Muscle of back (tissue), 11 donors: Measurements from ENCODE around the gene RPTOR. TPM values are rescaled to one million over a fixed set of nuclear protein-coding genes. Genes with fewer than 3 reads are reported as not detected.

ENCODE experiments used
- DNase-seq, 3 donors: peaks; one replicate each; pipeline versions ENCODE4 v3.0.0 to v3.0.0-alpha.2; 2013
- polyA plus RNA-seq, 10 donors: library from polyadenylated mRNA; unstranded; fragments of 120-200 nt; gene quantifications; one replicate each; pipeline ENCODE4 v1.2.1, GENCODE V29; 2013; ENCODE audit not compliant: insufficient read length in 10 of 10

RPTOR gene
- polyA plus RNA-seq, 10 donors, result 18.8 to 24.3 (median 21.2) TPM

DNA sequence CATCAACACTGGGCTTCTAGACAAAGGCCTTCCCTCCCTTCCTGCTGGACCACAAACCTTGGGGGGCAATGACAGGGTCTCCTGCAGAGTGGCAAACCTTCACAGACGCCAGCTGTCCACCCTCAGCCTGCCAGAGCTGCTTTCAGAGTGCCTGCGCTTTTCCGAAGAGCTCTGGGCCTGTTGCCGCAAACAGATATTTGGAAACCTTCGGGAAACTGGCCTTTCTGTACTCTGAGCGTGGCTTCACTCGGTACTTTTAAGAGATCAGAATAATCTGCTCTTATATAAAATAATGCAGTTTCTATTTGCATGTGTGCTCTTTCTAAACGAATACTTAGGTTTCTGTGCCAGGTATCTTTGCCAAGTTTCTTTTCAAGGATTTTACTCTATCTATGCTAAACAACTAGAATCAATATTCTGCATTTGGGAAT lies 294.9 kb downstream of the RPTOR start:
- DNase-seq, result peak in 2 of 3 donors; percentile 38 to 72

DNA sequence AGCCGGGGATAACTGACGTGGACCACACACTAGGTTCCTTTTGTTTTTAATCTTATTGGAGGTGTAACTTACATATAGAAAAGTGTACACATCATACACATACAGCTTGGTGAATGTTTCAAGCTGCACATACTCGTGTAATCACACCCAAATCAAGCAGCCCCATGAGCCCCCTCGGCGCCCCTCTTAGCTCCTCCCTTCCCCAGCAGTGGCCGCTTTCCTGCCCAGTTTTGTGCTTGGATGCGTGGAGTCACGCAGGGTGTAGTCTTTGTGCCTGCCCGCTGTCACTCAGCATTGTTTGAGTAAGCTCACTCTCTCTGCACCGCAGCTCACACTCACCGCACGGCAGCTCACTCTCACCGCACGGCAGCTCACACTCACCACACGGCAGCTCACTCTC lies 295.3 kb downstream of the RPTOR start:
- DNase-seq, result no peak

DNA sequence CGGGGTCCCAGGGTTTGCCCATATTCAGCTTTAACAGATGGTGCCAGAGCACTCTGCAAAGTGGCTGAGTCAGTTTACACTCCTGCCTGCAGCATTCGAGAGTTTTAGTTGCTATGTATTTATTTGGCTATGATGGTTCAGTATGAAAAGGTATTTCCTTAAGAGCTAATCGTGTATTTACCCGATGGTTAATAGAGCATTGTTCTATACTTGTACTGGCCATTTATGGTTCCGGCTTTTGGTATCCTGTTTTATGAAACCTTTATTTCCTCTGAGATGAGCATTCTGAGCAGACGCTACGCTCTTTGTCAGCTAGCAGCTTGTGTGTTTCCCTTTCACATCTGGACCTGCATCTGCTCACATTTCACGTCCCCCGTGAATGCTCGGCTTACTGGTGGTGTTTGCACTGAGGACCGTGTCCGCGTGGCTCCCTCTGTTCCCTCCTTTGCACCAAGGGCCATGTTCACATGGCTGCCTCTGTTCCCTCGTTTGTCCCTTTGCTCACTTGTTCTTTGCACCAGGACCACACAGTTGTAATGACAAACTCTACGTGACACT lies 297.9 kb downstream of the RPTOR start:
- DNase-seq, result peak in 1 of 3 donors; percentile 60

DNA sequence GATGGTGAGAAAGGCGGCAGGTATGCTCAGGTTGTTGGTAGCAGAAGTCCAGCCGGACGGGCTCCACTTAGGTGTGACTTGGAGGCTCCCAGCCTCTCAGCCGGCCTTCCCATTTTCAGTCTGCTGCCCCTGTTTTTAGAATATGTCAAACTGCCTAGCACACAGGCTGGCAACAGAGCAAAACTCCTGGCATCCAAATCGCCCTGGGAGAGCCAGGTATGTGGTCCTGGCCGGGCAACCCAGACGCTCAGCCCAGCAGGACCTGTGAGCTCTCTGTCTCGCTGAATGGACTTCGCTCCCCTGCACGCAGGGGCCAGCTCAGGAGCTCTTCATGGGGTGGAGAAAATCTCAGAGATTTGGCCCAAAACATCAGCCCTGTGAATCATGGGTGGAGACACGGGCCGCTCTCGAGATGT lies 299.1 kb downstream of the RPTOR start:
- no peak for DNase-seq

DNA sequence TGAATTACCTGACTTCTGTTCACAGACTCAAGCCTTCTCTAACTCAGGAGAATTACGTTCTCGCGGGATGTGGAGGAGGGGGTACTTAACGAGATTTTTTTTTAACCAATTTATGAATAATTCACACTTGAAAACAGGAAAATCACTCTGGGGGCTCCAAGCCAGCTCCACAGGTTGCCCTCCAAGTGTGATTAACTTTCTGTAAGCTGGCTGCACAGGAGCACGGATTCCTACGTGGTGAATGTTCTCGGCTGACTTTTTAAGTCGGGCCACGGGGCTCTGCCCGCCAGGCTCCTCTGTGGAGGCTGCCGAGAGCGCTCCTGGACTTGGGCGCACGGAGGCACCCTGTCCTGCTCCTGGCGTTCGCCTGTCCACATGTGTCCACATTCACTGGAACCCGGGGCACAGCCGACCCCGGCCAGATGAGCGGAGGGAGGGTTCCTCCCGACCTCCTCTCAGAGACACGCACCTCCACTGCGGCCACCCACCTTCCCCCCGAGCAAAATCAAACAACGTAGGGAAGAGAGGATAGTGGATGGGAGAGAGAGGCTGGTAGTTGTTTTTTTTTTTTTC lies 299.9 kb downstream of the RPTOR start:
- no peak for DNase-seq

DNA sequence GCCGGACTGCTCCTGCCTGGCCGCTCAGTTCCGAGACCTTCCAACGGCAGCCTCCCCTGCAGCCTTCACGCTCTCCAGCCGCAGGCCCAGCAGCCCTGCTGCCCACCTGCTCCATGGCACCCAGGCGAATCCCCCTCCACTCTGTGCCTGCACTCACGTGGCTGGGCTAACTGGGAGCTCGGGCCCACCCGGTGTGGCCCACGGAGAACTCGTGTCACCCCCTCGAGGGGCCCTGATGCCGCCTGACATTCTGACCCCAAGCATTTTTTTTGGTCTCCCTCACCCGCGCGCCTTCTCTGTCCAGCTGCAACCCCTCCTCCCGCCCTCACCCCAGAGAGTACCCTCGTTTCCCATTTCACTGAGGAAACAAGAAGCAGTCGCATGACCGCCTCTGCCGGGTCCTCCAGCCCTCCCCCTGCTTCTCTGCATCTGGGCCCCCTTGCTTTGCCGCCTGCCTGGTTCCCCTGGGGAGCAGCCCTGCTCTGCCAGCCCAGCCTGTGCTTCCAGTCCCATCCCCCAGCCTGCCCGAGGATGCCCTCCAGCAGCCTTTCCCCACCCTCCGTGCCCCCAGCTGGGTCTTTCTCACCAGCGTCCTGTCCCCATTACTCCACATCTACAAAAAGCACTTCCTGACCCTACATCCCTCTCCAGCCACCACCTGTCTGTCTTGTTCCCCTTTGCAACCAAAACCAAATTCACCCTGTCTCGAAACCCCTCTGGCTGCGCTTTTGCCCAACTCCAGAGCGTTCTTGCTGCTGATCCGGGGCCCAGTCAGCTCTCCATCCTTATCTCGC lies 300.6 kb downstream of the RPTOR start:
- no peak for DNase-seq

DNA sequence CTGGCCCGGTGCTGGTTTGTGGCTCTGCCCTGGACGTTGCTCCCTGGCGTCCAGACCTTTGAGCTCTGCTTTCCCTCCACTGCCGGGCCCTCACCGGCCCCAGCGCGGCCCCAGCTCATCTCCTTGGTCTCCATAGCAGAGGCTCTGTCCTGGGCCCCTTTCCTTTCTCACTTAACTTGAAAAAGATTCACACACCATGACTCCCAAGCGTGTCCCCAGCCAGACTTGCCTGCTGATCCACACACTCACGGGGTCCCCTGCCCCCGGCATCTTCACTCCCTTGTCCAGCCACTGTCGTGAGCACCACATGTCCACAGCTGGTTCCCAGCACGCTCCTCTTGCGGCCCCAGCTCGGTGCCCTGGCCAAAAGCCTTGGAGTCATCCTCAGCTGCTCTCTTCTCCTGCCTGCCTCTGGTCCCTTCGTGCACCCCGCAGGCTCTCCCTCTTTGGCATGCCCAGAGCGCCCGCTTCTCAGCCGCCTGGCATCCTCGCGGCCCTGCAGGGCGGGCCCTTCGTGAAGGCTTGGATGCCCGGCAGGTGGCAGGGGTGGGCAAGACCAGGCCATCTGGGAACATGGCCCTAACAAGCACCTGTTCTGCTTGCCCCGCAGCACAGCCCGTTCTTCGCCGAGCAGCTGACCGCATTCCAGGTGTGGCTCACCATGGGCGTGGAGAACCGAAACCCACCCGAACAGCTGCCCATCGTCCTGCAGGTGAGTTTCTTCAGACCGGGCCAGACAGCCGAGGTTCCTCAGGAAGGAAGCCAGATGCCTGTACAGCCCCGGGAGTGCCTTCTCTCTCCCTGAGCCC lies 301.4 kb downstream of the RPTOR start:
- peak in 1 of 3 donors; percentile 53 for DNase-seq

DNA sequence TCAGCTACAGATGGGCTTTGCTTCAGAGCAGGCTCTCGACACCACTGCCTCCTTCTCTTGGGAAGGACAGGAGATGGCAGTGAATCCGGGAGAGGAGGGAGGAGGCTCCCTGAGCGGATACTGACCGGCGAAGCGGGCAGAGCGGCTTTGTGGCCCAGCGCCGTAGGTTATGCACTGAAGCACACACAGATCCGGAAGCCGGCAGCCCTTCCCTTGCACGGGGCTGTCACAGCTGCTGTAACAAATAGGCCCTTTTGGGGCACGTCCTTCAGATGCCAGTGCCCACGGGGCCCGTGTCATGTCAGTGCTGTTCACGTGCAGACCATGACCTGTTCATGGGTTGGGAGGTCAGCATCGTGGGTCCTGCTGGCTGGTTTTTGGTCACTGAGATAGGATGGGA lies 302.3 kb downstream of the RPTOR start:
- DNase-seq, result no peak

DNA sequence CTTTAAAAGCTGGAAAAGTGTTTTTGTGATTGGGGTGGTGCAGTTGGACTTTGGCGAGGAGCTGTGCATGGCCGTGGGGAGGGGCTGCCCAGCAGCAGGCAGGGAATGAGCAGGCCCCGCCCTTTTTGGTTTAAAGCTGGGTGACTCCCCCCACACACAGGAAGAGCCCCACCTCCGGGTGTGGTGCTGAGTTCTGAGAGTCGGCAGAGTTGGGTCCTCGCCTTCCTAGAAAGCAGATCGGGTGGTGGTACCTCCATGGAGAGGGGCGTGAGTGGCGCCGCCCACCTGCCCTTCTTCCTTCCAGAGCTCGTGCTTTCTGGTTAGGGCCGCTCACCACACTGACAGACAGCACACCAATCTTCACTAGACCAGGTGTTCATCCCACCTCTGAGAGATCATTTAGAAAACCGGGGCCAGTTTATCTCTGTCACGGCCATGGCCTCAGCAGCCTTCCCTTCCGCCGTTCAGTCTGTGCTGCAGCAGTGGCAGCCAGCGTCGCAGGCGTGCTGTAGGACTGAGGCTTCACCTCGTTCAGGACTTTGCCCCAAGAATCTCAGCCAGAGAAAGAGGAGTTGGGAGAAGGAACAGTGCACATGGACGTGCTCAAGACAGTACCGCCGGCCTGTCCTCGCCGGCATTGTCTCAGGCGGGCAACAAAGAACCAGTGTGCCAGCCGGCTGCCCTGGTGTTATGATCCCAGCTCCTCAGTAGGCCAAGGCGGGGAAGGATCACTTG lies 303.0 kb downstream of the RPTOR start:
- no peak for DNase-seq

DNA sequence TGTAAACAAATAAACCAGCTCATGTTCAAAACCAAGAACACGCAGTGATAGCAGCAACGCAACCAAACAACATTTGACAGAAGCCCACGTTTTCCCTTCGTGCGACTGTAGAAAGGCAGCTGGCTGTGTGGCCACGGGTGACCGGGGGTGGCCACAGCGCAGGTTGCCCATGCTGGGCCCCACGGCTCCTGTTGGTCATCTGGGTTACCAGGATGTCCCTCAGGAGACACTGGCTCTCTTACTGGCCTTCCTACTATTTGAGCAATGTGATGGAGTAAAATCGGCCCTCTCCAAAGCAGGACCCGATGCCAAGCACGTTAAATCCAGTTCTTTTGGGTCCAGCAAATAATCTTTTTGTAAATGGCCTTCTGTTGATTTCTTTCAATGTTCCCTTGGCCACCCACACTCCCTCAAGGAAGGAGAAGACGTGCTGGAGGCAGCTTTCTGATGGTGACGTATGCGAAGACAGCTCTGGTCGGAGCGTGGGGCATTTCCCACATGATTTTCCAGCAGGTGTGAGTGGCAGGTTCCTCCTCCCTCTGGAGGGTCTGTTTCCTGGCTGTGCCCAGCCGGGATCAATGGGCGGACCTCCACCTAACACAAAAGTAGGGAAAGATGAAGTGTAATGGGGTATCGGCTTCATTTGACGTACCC lies 303.9 kb downstream of the RPTOR start:
- DNase-seq, result no peak

DNA sequence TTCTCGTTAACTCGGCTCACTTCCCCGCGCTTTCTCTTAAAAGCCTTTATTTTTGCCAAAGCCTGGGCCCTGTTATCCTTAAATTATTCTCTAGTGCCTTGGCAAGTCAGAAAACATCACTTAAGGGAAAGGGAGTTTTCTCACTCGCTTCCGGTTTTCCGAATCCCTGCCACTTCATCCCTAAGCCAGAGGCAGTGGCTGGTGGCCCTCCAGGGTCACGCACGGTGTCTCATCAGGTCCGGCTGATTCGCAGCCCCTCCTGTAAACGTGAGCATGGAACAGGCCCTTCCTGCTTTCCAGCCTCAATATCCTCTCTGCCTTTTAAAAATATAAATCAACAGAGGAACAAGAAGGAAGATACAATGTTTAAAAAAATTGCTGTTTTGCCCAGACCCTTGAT lies 304.5 kb downstream of the RPTOR start:
- no peak for DNase-seq

DNA sequence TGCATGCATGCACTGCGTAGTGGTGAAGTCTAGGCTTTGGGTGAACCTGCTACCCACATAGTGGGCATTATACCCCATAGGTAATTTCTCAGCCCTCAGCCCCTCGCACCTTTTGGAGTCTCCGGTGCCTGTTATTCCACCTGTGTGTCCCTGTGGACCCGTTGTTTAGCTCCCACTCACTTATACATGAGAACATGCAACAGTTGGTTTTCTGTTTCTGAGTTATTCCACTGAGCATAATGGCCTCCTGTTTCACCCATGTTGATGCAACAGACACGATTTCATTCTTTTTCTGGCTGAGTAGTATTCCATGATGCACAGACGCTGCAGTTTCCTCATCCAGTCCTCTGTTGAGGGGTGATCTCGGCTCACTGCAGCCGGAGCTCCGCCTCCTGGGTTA lies 305.5 kb downstream of the RPTOR start:
- DNase-seq, result no peak

DNA sequence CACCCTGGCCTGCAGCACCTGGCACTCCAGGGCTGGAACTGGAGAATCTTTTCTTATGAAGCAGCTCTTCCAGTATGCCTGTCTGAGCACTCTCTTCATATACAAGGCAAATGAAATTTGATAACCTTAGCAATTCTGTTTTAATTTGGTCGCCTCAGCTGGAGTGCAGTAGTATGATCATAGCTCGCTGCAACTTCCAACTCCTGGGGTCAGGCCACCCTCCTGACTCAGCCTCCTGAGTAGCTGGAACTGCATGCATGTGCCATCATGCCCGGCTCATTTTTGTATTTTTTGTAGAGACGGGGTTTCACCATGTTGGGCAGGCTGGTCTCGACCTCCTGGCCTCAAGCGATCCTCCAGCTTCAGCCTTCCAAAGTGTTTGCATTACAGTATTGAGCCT lies 306.2 kb downstream of the RPTOR start:
- no peak for DNase-seq

DNA sequence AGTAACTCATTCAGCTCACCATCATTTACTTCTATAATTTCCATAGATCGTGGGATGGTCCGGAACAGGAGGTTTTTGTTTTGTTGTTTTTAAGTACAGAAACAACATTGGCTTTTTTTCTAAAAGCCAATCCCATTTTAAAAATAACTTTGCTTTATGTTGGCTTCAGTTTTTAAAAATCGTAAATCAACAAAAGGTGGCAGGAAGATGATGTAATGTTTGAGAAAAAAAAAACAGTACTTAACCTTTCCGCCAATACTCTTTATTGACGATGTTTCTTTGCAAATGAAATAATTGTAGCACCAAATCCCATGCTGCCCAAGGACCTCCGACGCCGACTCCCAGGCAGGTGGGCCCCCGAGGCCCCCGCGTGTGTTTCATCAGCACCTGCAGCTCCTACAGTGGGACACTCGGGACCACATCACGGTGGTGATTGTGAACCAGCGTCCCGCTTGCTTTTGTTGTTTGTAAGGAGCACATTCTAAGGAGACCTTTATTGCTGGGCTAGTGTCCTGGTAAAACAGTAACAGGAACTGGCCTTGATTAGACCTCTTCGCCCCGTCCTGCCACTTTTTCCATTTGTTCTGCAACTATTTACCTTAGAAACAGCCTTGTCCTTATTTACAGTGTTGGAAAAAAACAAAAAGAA lies 306.8 kb downstream of the RPTOR start:
- DNase-seq, result no peak

DNA sequence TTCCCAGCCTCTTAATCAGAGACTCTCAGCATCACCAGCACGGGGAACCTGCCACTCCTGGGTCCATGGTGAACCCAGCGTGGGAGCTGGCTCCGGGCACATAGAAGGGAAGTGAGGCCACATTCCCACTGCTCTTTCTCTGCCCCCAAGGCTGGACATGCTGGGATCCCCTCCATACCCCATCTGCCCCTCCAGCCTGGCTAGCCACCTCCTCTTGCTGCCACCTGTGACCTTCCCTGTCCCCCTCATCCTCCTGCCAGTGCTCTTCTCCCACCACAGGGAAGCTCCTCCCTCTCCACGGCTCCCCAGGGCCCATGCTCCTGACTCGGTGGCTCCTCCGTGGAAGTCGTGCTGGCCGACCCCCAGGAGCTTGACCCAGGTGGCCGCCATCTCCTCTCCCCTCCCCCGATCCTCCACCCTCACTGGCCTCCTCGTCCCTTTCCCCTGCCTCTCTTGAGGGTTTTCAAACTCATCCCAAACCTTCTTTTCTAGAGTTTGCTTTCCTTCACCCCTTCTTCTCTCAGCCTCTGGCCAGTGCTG lies 307.9 kb downstream of the RPTOR start:
- no peak for DNase-seq

DNA sequence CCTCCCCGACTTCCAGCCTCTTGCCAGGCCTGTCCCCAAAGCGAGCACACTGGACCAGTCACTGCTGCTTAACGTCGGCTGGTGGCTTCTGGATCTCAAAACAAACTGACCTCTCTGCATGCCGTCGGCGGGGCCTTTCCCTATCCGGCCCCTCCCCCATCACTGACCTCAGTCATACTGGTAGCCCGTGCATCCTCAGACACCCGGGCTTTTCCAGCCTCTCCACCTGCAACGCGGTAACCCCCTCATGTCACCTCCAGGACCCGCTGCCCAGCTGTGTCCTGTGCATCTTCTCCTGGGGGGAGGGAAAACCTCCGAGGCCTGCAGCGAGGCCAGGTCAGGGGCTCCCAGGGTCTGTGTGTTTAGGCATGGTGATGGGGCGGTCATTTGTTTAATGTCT lies 308.4 kb downstream of the RPTOR start:
- DNase-seq, result no peak

DNA sequence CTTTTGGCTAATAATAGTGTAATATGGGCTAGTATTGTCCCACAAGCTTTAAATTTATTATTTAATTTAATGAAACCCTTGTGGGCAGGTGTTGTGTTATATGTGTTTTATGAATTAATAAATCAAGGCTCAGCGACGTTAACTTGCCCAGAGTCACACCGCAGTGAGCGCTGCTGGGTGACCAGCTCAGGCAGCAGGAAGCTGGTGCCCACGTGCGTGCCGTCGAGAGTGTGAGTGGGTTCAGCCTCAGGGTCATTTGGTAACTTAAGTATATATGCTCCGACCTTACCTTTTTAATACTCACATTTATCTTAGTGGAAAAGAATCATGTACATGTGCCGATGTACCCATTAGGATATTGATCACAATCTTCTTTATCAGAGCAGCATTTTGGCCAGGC lies 309.6 kb downstream of the RPTOR start:
- DNase-seq, result no peak

DNA sequence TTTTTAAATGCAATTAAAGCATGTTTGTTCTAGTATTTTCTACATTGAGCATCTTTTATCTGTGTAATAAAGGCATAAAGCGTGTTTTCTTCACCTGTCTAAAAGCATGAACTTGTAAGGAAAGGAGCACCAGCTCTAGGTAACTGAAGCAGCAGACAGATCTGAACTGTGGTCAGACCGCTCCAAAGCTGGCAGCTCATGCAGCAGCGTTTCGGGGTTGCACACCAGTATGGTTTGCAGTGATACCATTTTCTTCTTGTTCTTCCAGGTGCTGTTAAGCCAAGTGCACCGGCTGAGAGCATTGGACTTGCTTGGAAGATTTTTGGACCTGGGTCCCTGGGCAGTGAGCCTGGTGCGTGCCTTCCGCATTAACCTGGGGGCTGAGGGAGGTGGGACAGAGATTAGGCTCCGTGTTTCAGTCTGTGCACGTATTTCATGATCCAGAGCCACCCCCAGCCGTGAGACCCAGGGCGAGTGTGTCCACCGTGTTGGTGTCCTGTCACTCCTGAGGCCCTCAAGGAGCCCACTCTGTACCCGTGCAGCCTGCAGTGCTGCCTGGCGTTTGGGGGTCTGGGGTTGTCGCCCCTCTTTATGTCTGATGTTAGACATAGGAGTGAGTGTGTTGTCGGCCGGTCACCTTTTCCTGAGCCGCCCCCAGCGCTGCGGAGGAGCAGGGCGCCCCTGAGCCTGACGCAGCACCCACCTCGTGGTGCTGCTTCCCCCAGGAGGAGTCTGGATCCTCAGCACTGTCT lies 310.7 kb downstream of the RPTOR start:
- no peak for DNase-seq
